T-cell (primary cell): ENCODE data around the gene VRK2. TPM values are rescaled to one million over a fixed set of nuclear protein-coding genes. Genes with fewer than 3 reads are reported as not detected.
A peak's percentile ranks its signal among the peaks of the same experiment; 100 is the strongest.

ENCODE experiments used
- ATAC-seq, 4 experiments: fragments of 200-7000 bp in 3 of 4; fragments of 150-1000 bp in 1 of 4; cut with Tn5 transposase; replicated peaks in 1 of 4; 1 replicate in 3 of 4; 2 replicates in 1 of 4; pipeline ENCODE4 v1.10.0; 2021; ENCODE audit warnings: moderate library complexity in 3 of 4, mild to moderate bottlenecking in 2 of 4, moderate number of reproducible peaks in 1 of 4
- CTCF ChIA-PET, 2 donors: fragments of 300-600 bp; sonication (Branson Sonifier 250); formaldehyde crosslinking; loops; one replicate each; lab custom pipeline; 2022; ENCODE audit warnings: antibody characterized with exemption in 2 of 2; lab: Charles Lee
- POLR2A ChIA-PET, 2 donors: fragments of 300-600 bp; sonication (Branson Sonifier 250); formaldehyde crosslinking; loops; one replicate each; lab custom pipeline; 2022; ENCODE audit warnings: antibody characterized with exemption in 2 of 2; lab: Charles Lee
- DNase-seq, 35 experiments: peaks; one replicate each; pipeline versions ENCODE4 v3.0.0 to v3.0.0-alpha.2; 2013 to 2023
- H3K27ac ChIP-seq: one replicate; pipeline ENCODE4 v1.5.1; 2013; ENCODE audit warnings: low read length
- H3K27me3 ChIP-seq, 2 experiments: replicated peaks in 1 of 2; 1 replicate in 1 of 2; 2 replicates in 1 of 2; pipeline versions ENCODE4 v1.6.1 to v1.7.0; 2013; ENCODE audit warnings: low read length in 1 of 2, mixed read lengths in 1 of 2; ENCODE audit not compliant: control insufficient read depth in 2 of 2, insufficient read depth in 2 of 2; ENCODE audit errors: extremely low read depth in 1 of 2
- H3K36me3 ChIP-seq, 2 donors: 1 replicate in 1 of 2; 2 replicates in 1 of 2; pipeline versions ENCODE4 v1.6.1 to v1.7.0; 2013; ENCODE audit warnings: low read length in 1 of 2; ENCODE audit not compliant: control insufficient read depth in 2 of 2, insufficient read depth in 1 of 2; ENCODE audit errors: extremely low read depth in 1 of 2
- H3K4me1 ChIP-seq, 2 experiments: 1 replicate in 1 of 2; 2 replicates in 1 of 2; pipeline versions ENCODE4 v1.6.1 to v1.7.0; 2013; ENCODE audit warnings: low read length in 2 of 2, mixed read lengths in 1 of 2; ENCODE audit not compliant: insufficient read depth in 2 of 2, control insufficient read depth in 1 of 2; ENCODE audit errors: extremely low read depth in 1 of 2
- H3K4me3 ChIP-seq, 2 donors: 1 replicate in 1 of 2; 2 replicates in 1 of 2; pipeline versions ENCODE4 v1.5.1 to v1.7.0; 2013; ENCODE audit warnings: mild to moderate bottlenecking in 2 of 2, low read length in 1 of 2, moderate library complexity in 1 of 2; ENCODE audit not compliant: control insufficient read depth in 1 of 2; ENCODE audit errors: extremely low read depth in 1 of 2
- H3K9me3 ChIP-seq: 2 replicates; pipeline ENCODE4 v1.7.0; 2013
- H3K27ac Mint-ChIP-seq, 2 donors: one replicate each; pipeline ENCODE4 v1.8.0; 2020 to 2021; ENCODE audit warnings: mild to moderate bottlenecking in 2 of 2, mixed read lengths in 2 of 2
- H3K27me3 Mint-ChIP-seq, 2 donors: one replicate each; pipeline ENCODE4 v1.8.0; 2021 to 2022; ENCODE audit warnings: mixed read lengths in 2 of 2
- H3K36me3 Mint-ChIP-seq: one replicate; pipeline ENCODE4 v1.8.0; 2021; ENCODE audit warnings: mixed read lengths
- H3K4me1 Mint-ChIP-seq, 3 donors: one replicate each; pipeline ENCODE4 v1.8.0; 2020 to 2022; ENCODE audit warnings: mixed read lengths in 3 of 3, mild to moderate bottlenecking in 1 of 3
- H3K4me3 Mint-ChIP-seq, 3 donors: one replicate each; pipeline ENCODE4 v1.8.0; 2020 to 2022; ENCODE audit warnings: mild to moderate bottlenecking in 3 of 3, mixed read lengths in 3 of 3, moderate library complexity in 3 of 3
- H3K9me3 Mint-ChIP-seq, 3 donors: one replicate each; pipeline ENCODE4 v1.8.0; 2020 to 2022; ENCODE audit warnings: mixed read lengths in 3 of 3
- WGBS: methylation state at CpG from one replicate; pipeline ENCODE4 v1.1.5; 2013; ENCODE audit warnings: missing lambda C conversion rate; ENCODE audit not compliant: insufficient coverage; 5-methylcytosine and 5-hydroxymethylcytosine counted together
- total RNA-seq, 35 experiments: library from RNA in 6 of 35; stranded (reverse) in 6 of 35; fragments of 120-200 nt in 1 of 35; gene quantifications; one replicate each; pipeline versions ENCODE4 v1.2.1 to v1.2.4 and lab custom pipeline; 2013 to 2026

VRK2 gene
- total RNA-seq, 5 donors from 2014 or later (not counting 1 experiment from before 2014, with no cell fraction given) = 13.9 to 18.8 (median 15.7) TPM

DNA sequence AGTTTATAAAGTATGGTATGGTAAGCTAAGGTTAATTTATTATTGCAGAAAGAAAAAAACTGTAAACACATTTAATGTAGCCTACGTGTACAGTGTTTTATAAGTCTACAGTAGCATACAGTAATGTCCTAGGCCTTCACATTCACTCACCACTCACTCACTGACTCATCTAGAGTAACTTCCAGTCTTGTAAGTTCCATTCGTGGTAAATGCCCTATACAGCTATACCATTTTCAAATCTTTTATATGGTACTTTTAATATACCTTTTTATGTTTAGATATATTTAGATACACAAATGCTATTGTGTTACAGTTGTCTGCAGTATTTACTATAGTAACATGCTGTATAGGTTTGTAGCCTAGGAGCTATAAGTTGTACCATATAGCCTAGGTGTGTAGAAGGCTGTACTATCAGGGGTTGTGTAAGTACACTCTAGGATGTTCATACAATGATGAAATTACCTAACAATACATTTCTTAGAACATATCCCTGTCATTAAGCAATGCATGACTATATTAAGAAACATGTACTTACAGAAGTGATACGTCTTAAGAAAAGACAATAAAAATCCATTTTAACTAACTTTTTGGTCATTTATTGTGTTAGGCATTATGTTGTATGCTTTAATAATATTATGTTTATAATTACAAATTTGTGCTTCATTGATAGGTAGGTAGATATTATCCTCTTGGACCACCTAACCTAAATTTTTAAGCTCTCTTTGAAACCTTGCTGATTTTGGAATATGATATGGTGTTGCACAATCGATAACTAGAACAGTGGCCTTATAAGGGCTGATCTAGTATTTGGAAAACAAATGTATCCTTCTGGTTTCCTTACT, 51.9 kb downstream of the VRK2 start:
- H3K27ac ChIP-seq = no peak overlapping the region
- ATAC-seq = no peak
- DNase-seq = no peak
- H3K27me3 ChIP-seq = no peaks in the 10 kb centered on the region
- Mint-ChIP-seq H3K27ac (no peak overlapping the region), H3K36me3 (peaks cover 46% of the 10 kb centered on the region), H3K9me3 (peaks cover 0 to 7% (median 2%) of the 10 kb centered on the region in 3 donors), H3K4me1 (peaks cover 2 to 8% (median 3%) of the 10 kb centered on the region in 3 donors), H3K27me3 (no peaks in the 10 kb centered on the region), H3K4me3 (no peak overlapping the region)
- no peaks in the 10 kb centered on the region for H3K4me1 ChIP-seq
- H3K36me3 ChIP-seq = no peaks in the 10 kb centered on the region
- ChIA-PET CTCF (no interaction called here), POLR2A (interaction anchor here in 1 of 2 donors (0.6 kb wide), 1 partner anchor 24 kb away, joined by 4 read pairs; no protein-coding TSS in a partner anchor)
- H3K4me3 ChIP-seq = no peak overlapping the region
- H3K9me3 ChIP-seq = peaks cover 3% of the 10 kb centered on the region
- no CpG with 5 or more reads among the region's 4 CpGs for WGBS

DNA sequence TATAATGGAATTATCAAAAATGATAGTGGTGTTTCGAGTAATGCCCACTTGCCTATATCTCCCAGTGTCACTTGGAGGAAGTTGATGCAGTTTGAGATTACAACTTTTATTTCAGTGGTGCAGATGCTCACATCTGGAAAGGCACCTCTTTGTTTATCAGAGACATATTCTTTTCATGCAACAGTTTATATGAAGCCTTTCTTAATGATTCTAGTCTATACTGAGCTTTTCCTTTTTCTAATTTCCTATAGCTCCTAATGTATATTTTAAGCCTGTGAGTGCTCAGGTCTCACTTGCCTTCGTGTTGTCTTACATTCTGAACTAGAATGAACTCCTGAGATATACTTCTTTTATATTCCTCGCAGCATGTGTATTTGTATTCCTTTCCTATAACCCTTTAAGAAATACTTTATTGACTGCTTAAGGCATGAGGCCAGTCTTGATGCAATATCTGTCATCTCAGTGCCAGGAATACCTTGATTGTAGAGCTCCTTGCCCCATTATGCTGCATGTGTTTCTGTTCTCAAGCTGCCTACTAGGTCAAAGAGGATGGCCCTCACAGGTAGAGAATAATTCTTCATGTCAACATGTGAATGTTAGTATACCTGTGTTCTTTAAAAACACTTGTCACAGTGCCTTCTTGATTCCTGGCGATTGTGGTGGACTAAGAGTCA, 52.6 kb downstream of the VRK2 start:
- DNase-seq = no peak
- CTCF ChIA-PET = interaction anchor here in 1 of 2 donors (0.6 kb wide), 1 partner anchor 156 kb away, joined by 3 read pairs; no protein-coding TSS in a partner anchor
- no peak overlapping the region for H3K4me3 Mint-ChIP-seq

DNA sequence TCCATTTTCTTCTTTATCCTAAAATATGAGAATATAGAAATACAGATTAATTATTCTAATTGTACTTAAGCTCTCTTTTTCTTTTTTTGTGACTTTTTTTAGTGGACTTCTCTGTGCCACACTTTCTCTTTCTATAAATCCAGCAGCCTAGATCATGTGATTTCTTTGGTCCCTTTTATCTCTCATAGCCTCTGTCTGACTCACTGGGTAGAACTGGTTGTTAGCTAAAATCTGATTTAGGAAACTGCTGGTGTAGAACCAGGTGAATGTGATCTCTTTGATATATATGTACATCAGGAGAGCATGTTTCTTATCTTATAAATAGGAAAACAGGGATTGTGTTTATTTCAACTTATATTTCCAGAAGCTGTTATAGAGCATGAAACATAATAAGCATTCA, 54.9 kb downstream of the VRK2 start:
- Mint-ChIP-seq H3K27ac (no peak overlapping the region), H3K9me3 (no peaks in the 10 kb centered on the region), H3K27me3 (no peaks in the 10 kb centered on the region), H3K4me3 (no peak overlapping the region), H3K36me3 (peaks cover 27% of the 10 kb centered on the region), H3K4me1 (peaks cover 1 to 3% (median 2%) of the 10 kb centered on the region in 3 donors)
- no peak overlapping the region for H3K27ac ChIP-seq
- ATAC-seq (no peak), DNase-seq (no peak)
- H3K36me3 ChIP-seq = no peaks in the 10 kb centered on the region
- no peak overlapping the region for H3K4me3 ChIP-seq
- no peaks in the 10 kb centered on the region for H3K9me3 ChIP-seq
- CTCF ChIA-PET = no interaction called here
- H3K4me1 ChIP-seq = no peaks in the 10 kb centered on the region
- POLR2A ChIA-PET = no interaction called here
- no peaks in the 10 kb centered on the region for H3K27me3 ChIP-seq

More for the DNA sequence above, 52.6 kb downstream of the VRK2 start:
- peaks cover 0 to 6% (median 2%) of the 10 kb centered on the region in 3 donors for H3K9me3 Mint-ChIP-seq
- no CpG with 5 or more reads among the region's 4 CpGs for WGBS
- POLR2A ChIA-PET = interaction anchor here in 1 of 2 donors (0.5 kb wide), 1 partner anchor 17 kb away, joined by 3 read pairs; no protein-coding TSS in a partner anchor
- Histone ChIP-seq H3K4me3 (no peak overlapping the region), H3K27ac (no peak overlapping the region), H3K9me3 (peaks cover 3% of the 10 kb centered on the region), H3K27me3 (no peaks in the 10 kb centered on the region), H3K4me1 (no peaks in the 10 kb centered on the region), H3K36me3 (no peaks in the 10 kb centered on the region)
- H3K27me3 Mint-ChIP-seq = no peaks in the 10 kb centered on the region
- H3K27ac Mint-ChIP-seq = no peak overlapping the region
- H3K36me3 Mint-ChIP-seq = peaks cover 43% of the 10 kb centered on the region
- H3K4me1 Mint-ChIP-seq = peaks cover 2 to 8% (median 3%) of the 10 kb centered on the region in 3 donors
- ATAC-seq = no peak

DNA sequence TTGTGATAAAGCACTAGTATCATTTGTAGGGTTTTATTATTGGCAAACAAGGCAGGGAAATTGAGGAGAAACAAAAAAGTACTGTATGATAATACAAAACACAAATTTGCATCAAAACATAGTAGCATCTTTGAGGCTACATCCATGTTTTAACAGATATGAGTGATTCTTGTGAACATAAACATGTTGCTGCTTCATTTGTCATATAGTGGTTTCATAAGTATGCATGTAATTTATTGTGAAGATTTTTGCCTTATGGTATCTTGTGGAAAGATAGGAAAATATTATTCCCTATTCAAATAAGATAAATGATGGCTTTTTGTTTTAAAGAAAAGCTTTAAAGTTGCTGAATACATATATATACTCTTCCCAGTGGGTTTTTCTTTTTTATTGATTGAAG, 60.3 kb downstream of the VRK2 start:
- no peak for ATAC-seq
- Histone ChIP-seq H3K4me3 (no peak overlapping the region), H3K9me3 (no peaks in the 10 kb centered on the region), H3K27me3 (no peaks in the 10 kb centered on the region), H3K36me3 (no peaks in the 10 kb centered on the region), H3K27ac (no peak overlapping the region), H3K4me1 (no peaks in the 10 kb centered on the region)
- peaks cover 29% of the 10 kb centered on the region for H3K36me3 Mint-ChIP-seq
- H3K4me3 Mint-ChIP-seq = no peak overlapping the region
- no peak for DNase-seq
- no peak overlapping the region for H3K27ac Mint-ChIP-seq
- ChIA-PET POLR2A (no interaction called here), CTCF (interaction anchor here in 1 of 2 donors (0.6 kb wide), 1 partner anchor 1259 kb away, joined by 12 read pairs; no protein-coding TSS in a partner anchor)
- H3K4me1 Mint-ChIP-seq = peaks cover 0 to 11% (median 2%) of the 10 kb centered on the region in 3 donors
- H3K27me3 Mint-ChIP-seq = no peaks in the 10 kb centered on the region
- H3K9me3 Mint-ChIP-seq = no peaks in the 10 kb centered on the region

DNA sequence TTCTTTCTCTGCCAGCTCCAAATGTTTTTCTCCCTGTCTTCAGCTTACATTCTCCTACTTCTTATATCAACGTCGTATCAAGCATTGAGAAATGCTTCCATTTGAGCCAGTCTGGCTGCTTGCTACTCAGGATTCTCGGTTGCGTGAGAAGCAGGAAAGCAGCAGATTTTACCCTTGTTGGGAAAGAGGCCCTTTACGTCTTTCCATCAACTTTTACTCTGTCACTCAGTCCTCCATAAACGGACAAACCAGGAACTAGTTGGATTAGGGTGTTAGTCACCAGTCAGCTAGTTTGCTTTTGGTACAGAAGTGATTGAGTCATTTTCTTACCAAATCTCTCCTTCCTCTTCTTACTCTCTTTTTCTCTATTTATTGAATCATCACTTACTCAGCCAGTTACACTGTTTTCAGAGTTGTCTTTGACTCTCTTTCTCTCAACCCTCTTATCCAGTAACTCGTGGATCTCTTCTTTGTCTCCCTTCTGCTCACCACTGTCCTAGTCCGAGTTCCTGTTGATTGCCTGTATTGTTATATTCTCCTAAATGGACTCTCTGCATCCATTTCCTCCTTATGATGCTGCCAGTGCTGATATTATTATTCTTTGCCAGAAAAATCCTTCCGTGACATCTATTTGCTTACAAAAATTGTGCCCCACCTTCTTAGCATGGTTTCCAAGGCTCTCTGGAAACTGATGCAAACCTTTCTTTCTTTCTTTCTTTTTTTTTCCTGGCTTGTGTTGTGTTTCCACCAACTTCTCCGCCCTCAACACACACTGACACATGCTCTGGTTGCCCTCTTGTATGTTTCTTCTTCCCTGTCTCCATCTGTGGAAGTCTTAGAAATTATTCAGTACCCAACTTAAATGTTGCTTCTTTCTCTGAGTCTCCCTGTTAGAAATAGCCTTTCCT, 61.5 kb downstream of the VRK2 start:
- H3K9me3 Mint-ChIP-seq = no peaks in the 10 kb centered on the region
- no peak overlapping the region for H3K4me3 ChIP-seq
- ChIA-PET CTCF (no interaction called here), POLR2A (no interaction called here)
- no peaks in the 10 kb centered on the region for H3K27me3 ChIP-seq
- no peaks in the 10 kb centered on the region for H3K27me3 Mint-ChIP-seq
- no peak for ATAC-seq
- DNase-seq = peak in 1 of 35 experiments; percentile 2
- H3K4me1 ChIP-seq = no peaks in the 10 kb centered on the region
- no peak overlapping the region for H3K4me3 Mint-ChIP-seq
- 78% methylated on average over 5 of the region's 10 CpGs for WGBS
- peaks cover 0 to 11% (median 2%) of the 10 kb centered on the region in 3 donors for H3K4me1 Mint-ChIP-seq
- no peaks in the 10 kb centered on the region for H3K9me3 ChIP-seq
- H3K27ac Mint-ChIP-seq = no peak overlapping the region
- peaks cover 24% of the 10 kb centered on the region for H3K36me3 Mint-ChIP-seq
- H3K27ac ChIP-seq = no peak overlapping the region
- H3K36me3 ChIP-seq = no peaks in the 10 kb centered on the region

DNA sequence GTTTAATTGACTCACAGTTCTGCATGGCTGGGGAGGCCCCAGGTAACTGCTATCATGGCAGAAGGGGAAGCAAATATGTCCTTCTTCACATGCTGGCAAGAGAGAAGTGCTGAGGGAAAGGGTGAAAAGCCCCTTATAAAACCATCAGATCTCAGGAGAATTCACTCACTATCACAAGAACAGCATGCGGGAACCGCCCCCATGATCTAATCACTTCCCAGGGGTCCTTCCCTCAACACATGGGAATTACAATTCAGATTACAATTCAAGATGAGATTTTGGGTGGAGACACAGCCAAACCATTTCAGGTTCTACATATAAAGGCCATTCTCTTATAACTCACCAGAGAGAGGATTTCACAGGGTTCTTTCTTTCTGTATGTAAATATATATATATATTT, 62.9 kb downstream of the VRK2 start:
- POLR2A ChIA-PET = no interaction called here
- WGBS = no CpG with 5 or more reads among the region's 2 CpGs
- Histone ChIP-seq H3K36me3 (no peaks in the 10 kb centered on the region), H3K4me3 (no peak overlapping the region), H3K27ac (no peak overlapping the region), H3K27me3 (no peaks in the 10 kb centered on the region), H3K9me3 (no peaks in the 10 kb centered on the region), H3K4me1 (no peaks in the 10 kb centered on the region)
- ATAC-seq = no peak
- Mint-ChIP-seq H3K27ac (no peak overlapping the region), H3K9me3 (no peaks in the 10 kb centered on the region), H3K36me3 (peaks cover 20% of the 10 kb centered on the region), H3K4me3 (no peak overlapping the region), H3K4me1 (peaks cover 0 to 11% (median 2%) of the 10 kb centered on the region in 3 donors), H3K27me3 (no peaks in the 10 kb centered on the region)
- DNase-seq = no peak
- CTCF ChIA-PET = no interaction called here
